Fibroblast of mammary gland (primary cell): ENCODE data around the gene B4GALT5.

ENCODE experiments used
- DNase-seq: peaks from one replicate; pipeline ENCODE4 v3.0.0-alpha.2; 2010; ENCODE audit warnings: low read depth
- H3K4me3 ChIP-seq: 2 replicates; pipeline ENCODE4 v1.5.1; 2011; ENCODE audit warnings: low read depth, mild to moderate bottlenecking, low read length, moderate library complexity; ENCODE audit not compliant: control insufficient read depth
- TF ChIP-seq, protein P1 (sequence below): conservative IDR thresholded peaks from 2 replicates; pipeline ENCODE4 v1.5.1; 2011; ENCODE audit warnings: low read depth, low read length, inconsistent platforms; ENCODE audit not compliant: control insufficient read depth, insufficient read depth

B4GALT5 gene

DNA sequence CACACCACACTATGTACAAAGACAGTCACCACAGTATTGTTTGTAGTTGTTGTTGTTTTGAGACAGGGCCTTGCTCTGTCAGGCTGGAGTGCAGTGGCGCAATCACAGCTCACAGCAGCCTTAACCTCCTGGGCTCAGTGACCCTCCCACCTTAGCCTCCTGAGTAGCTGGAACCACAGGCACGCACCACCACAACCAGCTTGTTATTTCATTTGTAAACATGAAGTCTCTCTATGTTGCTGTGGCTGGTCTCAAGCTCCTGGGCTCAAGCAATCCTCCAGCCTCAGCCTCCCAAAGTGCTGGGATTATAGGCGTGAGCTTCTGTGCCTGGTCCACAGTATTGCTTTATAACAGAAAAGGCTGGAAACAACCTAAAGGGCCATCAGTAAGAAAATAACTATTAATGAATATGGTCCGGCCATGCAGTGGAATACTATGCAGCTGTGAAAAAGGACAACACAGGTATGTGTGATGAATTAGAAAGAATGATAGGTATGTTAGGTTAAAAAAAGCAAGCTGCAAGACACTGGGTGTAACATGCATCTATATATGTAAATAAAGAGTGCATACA lies 115.8 kb downstream of the B4GALT5 start:
- DNase-seq, result no peak
- no peak overlapping the region for H3K4me3 ChIP-seq
- TF ChIP-seq, protein P1, sequence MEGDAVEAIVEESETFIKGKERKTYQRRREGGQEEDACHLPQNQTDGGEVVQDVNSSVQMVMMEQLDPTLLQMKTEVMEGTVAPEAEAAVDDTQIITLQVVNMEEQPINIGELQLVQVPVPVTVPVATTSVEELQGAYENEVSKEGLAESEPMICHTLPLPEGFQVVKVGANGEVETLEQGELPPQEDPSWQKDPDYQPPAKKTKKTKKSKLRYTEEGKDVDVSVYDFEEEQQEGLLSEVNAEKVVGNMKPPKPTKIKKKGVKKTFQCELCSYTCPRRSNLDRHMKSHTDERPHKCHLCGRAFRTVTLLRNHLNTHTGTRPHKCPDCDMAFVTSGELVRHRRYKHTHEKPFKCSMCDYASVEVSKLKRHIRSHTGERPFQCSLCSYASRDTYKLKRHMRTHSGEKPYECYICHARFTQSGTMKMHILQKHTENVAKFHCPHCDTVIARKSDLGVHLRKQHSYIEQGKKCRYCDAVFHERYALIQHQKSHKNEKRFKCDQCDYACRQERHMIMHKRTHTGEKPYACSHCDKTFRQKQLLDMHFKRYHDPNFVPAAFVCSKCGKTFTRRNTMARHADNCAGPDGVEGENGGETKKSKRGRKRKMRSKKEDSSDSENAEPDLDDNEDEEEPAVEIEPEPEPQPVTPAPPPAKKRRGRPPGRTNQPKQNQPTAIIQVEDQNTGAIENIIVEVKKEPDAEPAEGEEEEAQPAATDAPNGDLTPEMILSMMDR, result no peak

DNA sequence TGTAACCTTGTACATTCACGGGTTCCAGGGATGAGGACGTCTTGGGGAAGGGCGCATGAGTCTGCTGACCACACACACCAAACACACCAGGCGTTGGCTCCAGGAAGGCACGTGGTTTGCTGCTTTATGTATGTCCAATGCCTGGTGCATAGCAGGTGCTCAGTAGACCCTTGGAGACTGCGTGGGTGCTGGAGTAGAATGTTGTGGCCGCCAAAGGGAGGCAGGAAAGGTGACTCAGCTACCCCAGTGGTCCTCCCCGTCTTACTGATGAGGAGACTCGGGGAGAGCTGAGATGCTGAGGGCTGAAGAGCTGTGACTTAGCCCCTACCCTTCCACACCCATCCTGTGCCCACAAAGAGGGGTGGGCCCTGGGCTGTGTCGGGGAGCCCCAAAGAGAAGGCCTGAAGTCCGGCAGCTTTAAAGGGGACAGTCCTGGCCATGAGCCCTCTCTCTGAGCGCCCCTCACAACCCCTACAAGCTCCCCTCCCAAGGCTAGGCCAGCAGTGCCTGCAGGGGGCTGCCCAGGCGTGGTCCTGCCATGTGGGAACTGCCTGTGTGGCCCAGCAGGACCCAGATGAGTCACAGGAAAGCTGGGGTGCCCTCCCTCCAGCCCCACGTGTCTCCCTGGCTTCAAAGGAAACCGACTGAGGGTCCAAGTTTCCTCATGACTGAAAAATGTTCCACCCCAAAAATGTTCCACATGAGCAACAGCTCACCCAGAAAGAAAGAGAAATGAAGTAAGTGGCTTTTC lies 117.7 kb downstream of the B4GALT5 start:
- TF ChIP-seq, protein P1, result no peak
- H3K4me3 ChIP-seq, result no peak overlapping the region
- peak; percentile 73 for DNase-seq

DNA sequence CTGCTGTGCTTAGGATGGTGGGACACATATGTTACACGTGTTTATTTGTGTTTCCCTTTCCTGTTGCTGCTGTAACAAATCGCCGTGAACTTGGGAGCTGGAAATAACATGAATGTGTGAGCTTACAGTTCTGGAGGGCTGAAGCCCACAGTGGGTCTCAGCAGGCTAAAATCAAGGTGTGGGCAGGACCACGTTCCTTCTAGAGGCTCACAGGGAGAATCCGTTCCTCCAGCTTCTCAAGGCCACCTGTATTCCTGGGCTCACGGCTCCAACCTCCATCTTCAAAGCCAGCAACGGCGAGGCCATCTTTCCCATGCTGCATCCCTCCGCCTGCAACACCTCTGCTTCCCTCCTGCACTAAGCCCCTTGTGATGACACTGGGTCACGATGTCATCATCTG lies 118.3 kb downstream of the B4GALT5 start:
- H3K4me3 ChIP-seq, result no peak overlapping the region
- no peak for DNase-seq
- TF ChIP-seq, protein P1, result no peak

DNA sequence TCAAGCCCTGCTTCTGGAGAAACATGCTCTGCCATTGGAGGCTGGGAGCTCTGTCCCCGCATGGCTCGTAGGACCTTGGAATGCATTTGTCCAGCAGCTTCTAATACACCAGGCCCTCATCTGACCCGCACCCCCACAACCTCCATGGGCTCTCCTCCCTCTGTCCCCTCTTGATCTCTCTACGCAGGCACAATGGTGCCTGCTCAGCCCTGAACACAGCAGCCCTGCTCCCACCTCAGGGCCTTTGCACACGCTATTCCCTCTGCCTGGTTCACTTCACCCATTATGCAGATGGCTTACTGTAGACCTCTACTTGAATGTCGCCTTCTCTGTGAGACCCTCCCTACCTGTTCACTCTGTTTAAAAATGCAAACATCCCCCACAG lies 118.8 kb downstream of the B4GALT5 start:
- TF ChIP-seq, protein P1, result no peak
- H3K4me3 ChIP-seq, result no peak overlapping the region
- DNase-seq, result no peak

DNA sequence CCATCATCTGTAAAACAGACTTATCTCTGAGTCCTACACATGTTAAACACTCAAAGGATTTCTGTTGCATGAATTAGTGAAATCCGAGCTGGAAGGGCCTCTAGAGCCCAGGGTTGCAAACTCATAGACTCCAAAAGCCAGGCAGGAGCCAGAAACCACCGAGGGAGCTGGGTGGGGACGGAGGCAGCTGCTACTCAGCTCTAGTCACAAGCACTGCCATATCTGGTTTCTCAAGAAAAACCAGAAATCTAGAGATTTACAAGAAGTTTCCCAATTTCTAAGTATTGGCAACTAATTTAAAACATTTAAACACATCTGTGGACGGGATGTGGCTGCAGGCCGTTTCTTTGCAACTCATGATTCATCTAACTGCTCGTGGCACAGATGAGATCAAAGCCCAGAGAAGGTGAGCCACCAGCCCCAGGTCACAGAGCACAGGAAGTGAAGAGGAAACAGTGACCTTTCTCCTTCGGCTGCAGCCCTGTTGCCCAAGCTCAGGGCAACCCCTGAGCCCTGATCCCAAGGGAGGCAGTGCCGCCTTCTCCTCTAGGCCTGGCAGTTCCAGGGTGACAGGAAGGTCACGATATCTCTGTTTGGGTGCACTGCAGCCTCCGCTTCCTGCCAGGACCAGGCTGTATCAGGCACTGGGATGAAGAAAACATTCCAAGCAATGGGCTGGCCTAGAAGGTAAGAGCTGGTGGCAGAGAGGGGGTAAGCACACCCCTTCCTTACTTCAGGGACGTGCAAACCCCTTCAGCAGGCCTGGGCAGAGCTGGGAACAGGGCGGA lies 119.3 kb downstream of the B4GALT5 start:
- H3K4me3 ChIP-seq, result no peak overlapping the region
- TF ChIP-seq, protein P1, result no peak
- DNase-seq, result peak; percentile 93

DNA sequence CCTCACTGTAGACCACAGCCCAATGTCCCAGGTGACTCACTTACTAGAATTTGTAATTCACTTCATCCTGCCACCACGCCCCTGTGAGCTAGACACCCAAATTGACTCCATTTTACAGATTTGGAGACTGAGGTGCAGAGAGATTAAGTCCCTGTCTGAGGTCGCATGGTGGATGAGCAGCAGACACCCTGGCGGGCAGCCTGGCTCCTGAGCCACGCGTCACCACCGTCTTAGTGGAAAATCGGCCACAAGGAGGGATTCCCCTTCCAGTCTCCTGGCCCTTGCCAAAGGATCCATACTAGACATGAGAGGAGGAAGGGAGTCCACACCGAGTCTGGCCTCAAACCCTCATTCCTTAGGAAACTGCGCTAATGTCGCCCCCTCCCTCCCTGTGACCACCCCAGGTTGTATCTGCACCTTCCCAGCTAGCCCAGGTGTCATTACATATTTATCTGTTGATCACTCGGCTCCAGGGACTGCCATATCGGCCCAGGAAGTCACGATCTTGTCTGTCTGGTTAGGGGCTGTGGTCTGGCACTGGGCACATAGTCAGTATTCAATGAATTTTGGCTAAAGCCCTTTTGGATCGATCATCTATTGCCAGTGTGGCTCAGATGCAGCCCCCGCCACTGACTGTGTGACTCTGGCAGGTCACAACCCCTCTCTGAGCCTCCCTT lies 120.1 kb downstream of the B4GALT5 start:
- H3K4me3 ChIP-seq, result no peak overlapping the region
- no peak for DNase-seq
- TF ChIP-seq, protein P1, result no peak
